GM12801 (cell line): Measurements from ENCODE around the gene LSM7.

Experiments used
- TF ChIP-seq, protein P1 (sequence below): IDR thresholded peaks from one replicate; pipeline ENCODE4 v1.5.1; 2011; ENCODE audit warnings: control low read depth; ENCODE audit not compliant: insufficient read length; ENCODE audit errors: extremely low read depth

Gene LSM7

GRCh38 chr19:2287585-2288337 lies 40.6 kb downstream of the LSM7 start:
- TF ChIP-seq, protein P1, sequence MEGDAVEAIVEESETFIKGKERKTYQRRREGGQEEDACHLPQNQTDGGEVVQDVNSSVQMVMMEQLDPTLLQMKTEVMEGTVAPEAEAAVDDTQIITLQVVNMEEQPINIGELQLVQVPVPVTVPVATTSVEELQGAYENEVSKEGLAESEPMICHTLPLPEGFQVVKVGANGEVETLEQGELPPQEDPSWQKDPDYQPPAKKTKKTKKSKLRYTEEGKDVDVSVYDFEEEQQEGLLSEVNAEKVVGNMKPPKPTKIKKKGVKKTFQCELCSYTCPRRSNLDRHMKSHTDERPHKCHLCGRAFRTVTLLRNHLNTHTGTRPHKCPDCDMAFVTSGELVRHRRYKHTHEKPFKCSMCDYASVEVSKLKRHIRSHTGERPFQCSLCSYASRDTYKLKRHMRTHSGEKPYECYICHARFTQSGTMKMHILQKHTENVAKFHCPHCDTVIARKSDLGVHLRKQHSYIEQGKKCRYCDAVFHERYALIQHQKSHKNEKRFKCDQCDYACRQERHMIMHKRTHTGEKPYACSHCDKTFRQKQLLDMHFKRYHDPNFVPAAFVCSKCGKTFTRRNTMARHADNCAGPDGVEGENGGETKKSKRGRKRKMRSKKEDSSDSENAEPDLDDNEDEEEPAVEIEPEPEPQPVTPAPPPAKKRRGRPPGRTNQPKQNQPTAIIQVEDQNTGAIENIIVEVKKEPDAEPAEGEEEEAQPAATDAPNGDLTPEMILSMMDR = no peak

DNA sequence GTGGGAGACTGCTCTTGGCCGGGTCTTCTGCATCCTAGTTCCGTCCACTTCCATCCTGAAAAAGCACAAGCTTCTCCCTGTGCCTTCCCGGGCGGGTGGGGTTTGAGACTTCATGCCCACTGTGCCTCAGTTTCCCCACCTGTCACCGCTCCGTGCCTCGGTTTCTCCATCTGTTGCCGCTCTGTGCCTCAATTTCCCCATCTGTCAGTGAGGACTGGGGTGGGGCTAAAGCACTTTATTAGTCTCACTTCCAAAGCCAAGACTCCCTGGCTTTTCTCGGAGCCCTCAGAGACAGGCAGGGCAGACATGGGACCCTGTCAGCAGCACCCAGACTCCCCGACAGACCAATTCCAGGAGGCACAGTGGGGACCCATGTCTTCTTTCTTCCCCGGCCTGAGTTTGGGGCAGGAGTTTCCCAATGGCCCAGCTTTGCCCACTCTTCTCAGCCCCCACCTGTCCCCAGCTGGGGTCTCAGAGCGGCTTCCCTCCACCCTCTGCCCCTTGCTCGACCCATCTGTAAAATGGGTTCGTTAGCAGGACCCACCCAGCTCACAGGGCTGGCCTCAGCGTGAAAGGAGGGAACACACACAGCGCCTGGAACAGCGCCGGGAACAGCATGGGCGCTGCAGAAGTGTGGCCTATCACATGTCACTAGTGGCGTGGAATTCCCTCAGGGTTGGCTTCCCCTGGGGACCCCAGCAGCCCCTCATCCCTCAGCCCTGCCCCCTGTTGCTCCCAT lies 41.8 kb downstream of the LSM7 start:
- TF ChIP-seq, protein P1 = no peak

GRCh38 chr19:2283835-2284507 lies 44.4 kb downstream of the LSM7 start:
- TF ChIP-seq, protein P1 = no peak

GRCh38 chr19:2282862-2283237 lies 45.5 kb downstream of the LSM7 start:
- TF ChIP-seq, protein P1 = no peak

DNA sequence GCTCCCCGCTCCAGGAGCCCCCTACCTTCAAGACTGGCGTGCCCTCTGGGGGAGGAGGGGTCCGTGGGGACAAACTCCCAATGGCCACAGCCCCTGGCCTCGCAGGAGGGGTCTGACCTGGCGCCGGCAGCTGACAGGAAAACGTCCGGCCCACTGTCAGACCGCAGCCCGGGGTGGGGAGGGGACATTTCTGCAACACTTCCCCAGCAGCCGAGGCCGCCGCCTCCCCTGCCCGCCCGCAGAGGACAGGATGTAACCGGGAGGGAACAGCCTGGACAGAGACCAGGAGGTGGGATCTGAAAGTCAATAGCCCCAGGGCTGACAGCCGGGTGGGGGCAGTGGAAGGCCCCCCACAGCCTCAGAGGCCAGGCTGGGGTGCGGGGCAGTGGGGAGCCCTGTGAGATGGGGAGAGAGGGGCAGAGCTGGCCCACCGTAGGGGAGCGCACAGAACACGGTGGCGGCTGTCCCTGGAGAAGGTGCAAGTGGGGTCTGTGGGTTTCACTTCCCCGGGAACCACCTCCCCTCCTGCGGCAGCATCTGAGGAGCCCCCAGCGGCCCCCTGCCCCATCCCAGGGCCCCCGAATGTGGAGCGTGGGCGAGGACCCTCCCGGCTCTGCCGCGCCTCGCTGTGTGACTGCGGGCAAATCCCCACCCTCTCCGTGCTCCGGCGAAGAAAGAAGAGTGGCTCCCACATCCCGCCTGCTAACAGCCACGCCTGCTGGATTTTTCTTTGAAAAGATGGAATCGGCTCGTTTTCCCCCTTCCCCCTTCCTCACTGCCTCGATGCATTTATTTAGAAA lies 46.1 kb downstream of the LSM7 start, which contains the start of gene PEAK3:
Gene PEAK3, minus strand, starts transcription at position 114 of the 800 bp plus-strand sequence. CDS start 1,244 bp downstream, outside the sequence.
- TF ChIP-seq, protein P1 = no peak

DNA sequence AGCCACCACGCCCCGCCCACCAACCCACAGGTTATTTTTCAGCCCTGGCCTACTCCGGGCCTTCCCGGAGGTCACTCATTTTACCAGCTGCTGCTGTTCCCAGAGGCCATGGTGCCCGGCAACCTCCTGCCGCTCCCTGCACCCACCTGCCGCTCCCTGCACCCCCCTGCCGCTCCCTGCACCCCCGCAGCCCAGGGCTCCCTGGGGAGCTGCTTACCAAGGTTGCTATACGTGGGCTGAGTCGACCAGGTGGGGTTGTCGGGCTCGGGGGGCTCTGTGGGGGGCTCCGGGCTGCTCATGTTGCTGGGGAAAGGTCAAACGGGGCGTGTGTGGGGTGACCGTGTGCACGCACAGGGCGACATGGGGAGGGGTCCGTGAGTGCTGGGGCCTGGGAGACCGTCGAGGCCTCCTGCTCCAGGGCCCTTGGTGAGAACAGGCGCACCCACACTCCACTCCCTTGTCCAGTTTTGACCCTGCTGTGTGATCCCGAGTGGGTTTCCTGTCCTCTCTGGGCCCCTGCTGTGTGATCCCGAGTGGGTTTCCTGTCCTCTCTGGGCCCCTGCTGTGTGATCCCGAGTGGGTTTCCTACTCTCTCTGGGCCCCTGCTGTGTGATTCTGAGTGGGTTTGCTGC lies 47.6 kb downstream of the LSM7 start:
- TF ChIP-seq, protein P1 = no peak
